Subcutaneous adipose tissue (tissue), 4 donors: ENCODE results near the gene THSD4. TPM values are rescaled to one million over a fixed set of nuclear protein-coding genes. Genes with fewer than 3 reads are reported as not detected.

Source experiments
- CTCF ChIP-seq: fragments of 450-650 bp; IDR thresholded peaks from one replicate; pipeline ENCODE4 v1.5.1; 2016; ENCODE audit warnings: low read depth, mild to moderate bottlenecking, control low read depth, antibody characterized with exemption, moderate library complexity
- total RNA-seq, 4 donors: library from RNA; depleted of rRNA; stranded (reverse); fragments of >200 nt; gene quantifications; one replicate each; pipeline ENCODE4 v1.1.0, GENCODE V29; 2016

The THSD4 gene
- total RNA-seq, 4 donors from 2014 or later = 0.17 to 0.94 (median 0.63) TPM

GRCh38 chr15:71185706-71186105 is 70.4 kb downstream of the THSD4 start:
- TF ChIP-seq CTCF = no peak

GRCh38 chr15:71186267-71186666 is 71.0 kb downstream of the THSD4 start:
- no peak for TF ChIP-seq CTCF

- TF ChIP-seq CTCF = no peak
These were observed 71.8 kb downstream of the THSD4 start for GRCh38 chr15:71187078-71187477.

- TF ChIP-seq CTCF = no peak
These were observed 72.3 kb downstream of the THSD4 start for GRCh38 chr15:71187526-71187925.

- no peak for TF ChIP-seq CTCF
These were observed 74.4 kb downstream of the THSD4 start for GRCh38 chr15:71189718-71190117.

- no peak for TF ChIP-seq CTCF
These were observed 76.0 kb downstream of the THSD4 start for GRCh38 chr15:71191296-71191695.

- TF ChIP-seq CTCF = no peak
These were observed 77.5 kb downstream of the THSD4 start for GRCh38 chr15:71192816-71193215.
